Brain pericyte (primary cell): ENCODE data around the gene RAB36.

Experiments used
- DNase-seq: peaks from one replicate; pipeline ENCODE4 v3.0.0-alpha.2; 2012; ENCODE audit warnings: low read depth, low spot score

Gene RAB36

GRCh38 chr22:23108249-23109078 is 36.8 kb upstream of the RAB36 start:
- no peak for DNase-seq

GRCh38 chr22:23109079-23109347 is 36.3 kb upstream of the RAB36 start:
- no peak for DNase-seq

DNA sequence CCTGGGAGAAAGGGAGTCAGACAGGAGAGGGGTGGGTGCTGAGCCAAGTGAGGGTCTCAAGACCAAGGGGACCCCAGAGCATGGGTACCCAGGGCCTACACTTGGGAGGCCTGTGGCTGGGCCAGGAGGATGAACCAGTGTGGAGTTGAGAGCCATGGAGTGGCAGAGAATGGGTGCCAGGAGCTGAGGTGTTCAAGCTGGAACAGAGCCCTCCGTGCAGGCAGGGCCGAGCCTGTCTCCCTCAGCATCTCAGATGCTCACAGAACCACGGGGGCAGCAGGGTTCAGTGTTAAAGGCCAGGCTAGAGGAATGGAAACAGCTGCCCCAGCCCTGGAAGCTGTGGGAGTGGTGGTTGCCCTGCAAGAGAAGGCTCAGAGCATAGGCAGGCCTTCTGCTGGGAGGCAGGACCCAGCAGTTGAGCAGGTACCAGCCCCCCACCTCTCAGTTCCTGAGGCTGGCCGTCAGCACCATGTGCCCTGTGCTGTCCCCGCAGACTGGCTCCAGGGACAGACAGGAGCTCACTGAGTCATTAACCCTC is 35.8 kb upstream of the RAB36 start:
- DNase-seq, result no peak

DNA sequence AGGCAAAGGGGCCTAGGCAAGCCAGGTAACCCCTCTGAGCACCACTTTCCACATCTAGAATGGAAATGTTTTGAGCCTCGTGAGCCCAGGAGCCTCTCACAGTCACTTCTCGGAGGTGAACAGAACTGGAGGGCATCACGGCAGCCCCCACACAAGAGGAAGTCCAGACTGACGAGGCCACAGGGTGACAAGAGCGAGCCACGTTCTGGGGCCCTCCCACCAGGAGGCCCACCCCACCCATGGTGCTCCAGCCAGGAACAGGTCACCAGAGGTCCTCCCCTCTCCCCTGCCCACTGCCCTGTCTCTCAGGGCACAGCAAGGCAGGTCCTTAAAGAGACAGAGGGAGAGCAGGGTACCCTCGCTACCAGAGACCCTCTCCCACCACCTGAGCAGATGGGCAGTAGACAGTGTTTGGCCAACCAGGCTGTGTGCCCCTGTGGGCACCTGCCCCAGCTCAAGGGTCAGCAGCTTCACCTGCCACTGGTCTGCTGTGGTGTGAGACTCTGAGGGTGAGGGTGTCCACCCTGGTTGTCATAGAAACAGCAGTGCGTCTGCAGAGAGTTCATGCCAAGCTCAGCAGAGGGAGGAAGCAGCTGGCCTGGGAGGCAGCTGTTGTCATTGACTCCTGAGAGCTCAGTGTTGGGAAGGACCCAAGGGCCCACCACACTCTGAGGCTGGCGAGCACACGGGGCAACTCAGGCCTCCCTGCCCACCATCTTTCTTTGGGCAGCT is 34.9 kb upstream of the RAB36 start:
- DNase-seq, result no peak

DNA sequence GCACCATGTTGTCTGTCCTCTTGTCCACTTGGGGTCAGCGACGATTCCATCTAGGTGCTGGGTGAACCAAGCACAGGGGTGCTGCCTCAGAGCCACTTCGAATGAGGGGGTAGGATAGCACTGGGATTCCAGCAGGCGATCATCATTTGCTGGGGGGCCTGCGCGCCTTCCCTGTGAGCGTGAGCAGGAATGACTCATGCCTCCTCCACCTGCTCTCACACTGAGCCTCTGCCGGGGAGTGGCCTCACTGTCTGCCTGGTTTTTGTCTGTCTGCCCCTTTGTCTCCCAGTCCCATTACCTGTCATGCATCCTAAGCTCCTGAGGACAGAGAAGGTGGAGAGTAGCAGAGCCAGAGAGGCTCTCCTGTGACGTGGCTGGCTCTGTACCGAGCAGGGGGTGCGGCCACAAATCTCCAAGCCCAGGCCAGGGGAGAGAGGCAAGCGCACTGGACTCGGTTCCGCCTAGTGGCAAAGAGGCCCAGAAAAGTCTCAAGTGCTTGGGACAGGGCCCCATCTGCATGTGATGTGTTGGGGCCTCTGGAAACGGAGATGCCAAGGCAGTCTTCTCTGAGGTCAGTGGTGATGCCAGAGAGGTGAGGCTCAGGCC is 34.3 kb upstream of the RAB36 start:
- DNase-seq, result no peak

- no peak for DNase-seq
These were observed 32.7 kb upstream of the RAB36 start for GRCh38 chr22:23112472-23113012.

DNA sequence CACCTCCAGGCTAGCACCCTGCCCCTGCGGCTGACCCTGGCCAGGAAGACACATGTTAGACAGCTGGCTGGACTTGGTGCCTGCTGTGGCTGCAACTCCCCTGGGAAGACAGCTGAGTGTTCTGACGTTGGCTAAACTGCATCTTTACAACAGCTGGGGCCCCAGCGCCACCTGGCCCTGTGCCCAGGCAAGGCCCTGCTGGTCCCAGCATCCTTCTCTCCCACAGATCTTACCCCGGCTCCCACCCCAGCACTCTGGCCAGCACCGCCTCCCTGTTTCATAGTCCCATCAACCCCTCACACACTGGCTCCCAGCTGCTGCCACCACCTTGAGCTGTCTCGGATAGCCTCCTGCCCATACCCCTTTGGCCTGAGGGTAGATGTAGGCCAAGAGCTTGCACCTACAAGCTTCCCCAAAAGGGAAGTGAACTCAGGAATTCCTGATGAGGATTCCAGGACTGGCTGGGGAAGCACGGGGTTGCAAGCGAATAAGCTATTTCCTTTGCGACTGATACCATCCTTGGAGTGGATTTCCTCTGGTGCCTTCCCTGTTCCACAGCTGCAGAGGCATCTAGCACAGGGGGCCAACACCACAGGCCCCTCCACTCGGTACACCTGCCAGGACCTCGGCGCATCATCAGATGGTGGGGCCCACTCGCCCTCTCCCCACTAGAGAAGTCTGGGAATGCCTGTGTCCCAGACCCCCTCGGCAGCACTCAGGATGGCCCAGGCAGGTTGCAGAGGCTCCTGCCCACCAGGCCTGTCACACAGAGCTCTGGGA is 32.0 kb upstream of the RAB36 start:
- DNase-seq, result peak; percentile 76

DNA sequence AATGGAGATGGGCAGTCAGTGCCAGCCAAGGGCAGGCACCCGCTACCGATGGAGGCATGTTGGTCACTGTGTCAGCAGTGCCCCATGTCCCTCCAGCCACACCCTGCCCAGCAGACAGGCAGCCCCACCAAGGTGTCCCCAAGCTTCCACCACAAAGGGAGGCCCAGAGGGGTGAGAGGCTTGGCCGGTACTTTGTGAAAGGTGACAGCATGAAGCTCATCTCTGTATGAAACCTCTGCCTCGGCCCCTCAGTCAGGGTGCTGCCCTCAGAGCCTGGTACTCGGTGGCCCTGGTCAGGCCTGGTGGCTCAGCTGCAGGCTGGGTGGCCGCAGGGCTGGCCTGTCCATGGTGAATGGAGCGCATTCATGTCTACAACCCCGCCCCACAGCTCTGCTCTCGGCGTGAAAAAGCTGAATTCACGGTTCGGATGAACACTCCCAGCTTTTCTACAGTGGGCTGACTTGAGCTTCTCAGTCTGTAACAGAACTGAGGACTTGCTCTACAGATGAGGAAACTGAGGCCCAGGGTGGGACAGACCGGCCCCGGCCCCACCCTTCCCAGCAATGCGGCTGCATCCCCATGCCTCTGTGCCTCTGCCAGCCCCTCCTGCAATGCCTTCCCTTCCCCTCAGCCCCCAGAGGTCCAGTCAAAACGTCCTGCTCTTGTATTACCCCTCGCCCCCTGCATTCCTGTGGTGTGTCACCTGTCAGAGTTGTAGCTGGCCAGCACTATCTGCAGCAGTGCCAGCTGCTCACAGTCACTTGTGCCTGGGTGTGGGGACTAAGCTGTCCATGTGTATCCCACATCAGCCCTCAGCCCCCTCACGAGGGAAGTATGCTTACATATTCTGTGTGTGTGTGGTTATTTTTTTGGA is 31.2 kb upstream of the RAB36 start:
- no peak for DNase-seq

DNA sequence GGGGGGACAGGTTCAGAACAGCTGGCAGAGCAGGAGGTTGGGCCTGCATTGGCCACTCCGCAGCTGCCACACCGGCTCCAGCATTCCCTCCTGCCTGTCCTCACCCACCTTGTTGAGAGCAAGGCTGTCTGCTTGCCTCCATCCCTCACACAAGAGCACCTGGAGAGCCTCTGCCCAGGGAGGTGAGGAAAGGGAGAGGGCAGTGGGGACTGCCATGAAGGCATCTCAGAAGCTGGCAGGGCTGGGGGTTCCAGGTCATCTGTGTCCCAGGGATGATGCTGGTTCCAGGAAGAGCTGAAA is 30.6 kb upstream of the RAB36 start:
- DNase-seq, result no peak

- DNase-seq, result no peak
These were observed 29.9 kb upstream of the RAB36 start for GRCh38 chr22:23115369-23115768.

- DNase-seq, result no peak
These were observed 29.3 kb upstream of the RAB36 start for GRCh38 chr22:23115825-23116494.

DNA sequence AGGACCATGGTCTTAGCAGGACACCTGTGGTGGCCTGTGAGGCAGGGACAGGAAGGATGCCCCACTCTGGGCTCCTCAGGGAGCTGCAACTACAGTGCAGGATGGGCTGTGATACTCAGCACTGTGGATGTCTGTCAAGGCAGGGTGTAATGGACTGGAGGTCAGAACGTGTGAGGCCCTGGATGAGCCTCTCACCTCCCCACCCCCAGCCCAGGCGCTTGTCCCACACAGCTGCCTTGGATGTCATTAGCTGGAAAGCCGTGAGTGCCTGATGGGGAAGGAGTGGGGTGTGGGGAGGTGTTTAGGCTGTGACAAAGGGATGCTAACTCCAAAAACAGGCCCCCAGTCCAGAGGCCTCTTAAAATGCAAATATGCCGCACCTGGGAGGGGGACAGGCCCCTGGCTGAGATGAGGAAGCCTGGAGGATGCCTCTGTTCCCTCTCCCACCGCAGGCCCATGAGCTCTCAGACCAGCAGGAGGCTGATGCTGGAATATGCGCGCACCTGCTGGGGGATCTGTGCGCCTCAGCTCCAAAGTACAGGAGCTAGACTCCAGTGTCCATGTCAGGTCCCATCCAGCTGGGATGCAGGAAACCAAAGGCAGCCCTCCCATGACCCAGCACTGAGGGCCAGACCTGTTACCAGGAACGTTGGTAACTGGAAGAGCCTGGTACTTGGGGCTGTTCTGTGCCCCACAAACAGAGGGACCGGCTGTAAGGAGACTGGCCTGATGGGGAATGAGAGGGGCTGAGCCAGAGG is 28.6 kb upstream of the RAB36 start:
- no peak for DNase-seq

DNA sequence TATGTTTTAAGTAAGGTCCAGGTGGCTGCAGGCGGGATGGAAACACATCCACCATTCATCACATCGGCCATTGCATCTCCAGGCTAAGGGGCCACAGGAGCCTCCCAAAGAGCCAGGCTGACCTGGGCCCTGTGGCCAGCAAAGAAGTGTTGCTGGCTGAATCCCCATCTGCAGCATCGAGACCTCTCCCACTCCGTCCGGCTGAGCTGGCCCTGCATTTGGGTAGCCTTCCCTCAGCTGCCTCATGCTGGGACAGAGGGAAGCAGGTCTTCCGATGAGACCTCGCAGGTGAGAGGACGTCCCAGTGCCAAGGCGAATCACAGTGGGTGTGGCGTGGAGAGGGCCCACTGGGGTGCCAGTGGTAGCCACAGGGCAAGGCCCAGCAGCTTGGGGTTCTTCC is 28.0 kb upstream of the RAB36 start:
- no peak for DNase-seq

- no peak for DNase-seq
These were observed 27.2 kb upstream of the RAB36 start for GRCh38 chr22:23117891-23118646.

- no peak for DNase-seq
These were observed 26.4 kb upstream of the RAB36 start for GRCh38 chr22:23118647-23119493.

DNA sequence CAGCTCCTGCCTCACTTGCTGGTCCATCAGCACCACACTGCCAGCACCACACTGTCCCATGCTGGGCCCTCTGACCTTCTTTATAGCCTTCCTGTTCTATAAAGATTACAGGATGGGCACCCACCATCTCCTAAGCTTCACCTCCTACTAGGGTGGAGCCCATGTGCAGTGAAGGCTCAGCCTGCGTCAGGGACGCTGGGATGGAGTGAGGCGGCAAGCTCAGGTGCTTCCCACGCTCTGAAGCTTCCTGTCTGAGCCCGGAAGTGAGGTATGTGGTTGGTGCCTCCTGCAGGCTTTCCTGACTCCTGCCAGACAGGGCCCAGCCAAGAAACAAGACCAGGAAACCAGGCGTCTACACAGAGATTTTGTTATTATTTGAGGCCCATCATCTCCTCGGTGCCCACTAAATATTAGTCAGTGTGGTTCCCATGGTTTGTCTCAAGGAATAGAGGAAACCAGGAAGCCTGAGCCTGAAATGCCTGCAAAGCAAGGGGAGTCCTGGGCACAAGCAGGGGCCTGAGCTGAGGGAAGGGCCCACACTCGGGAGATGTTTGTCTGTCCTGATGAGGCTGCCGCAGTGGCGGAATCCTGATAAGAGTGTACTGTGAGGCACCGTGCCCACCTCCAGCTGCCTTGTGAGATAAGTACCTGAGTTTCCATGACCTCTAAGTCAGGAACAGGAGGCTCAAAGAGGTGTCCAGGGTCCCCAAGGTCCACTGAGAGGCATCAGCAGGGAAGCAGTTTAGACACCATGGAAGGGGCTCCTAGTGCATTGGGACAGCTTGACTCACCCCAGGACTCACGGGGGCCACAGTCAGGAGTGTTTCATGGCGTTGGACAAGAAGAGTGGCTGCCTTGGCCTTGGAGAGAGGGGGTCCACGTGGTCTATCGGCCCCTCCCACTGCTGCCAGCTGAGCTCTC is 25.5 kb upstream of the RAB36 start:
- no peak for DNase-seq

DNA sequence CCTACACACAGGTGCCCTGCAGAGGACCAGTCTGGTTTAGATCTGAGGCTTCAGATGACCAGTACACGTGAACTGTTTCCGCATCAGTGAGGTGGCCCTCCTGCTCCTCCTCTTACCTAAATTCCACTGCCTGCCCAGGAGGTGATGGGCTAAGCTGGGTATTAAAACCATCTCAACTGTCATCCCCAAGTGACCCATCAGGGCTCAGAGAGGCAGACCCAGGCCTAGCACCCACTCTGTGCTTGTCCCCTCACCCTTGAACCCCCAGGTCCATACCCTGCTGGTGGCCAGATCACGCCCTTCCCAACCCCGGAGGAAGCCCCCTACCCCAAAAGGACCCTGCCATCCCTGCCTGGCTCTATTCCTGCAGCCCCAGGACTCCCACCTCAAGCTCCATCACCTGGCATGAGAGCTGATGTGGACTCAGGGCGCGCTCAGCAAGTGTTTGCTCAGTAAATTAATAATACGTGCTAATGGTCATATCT is 24.8 kb upstream of the RAB36 start:
- no peak for DNase-seq
